ENCODE measurements around the gene DROSHA.
"Not testable (repeated sequence)": the region's sequence is repeated elsewhere in the genome, so short reads cannot be mapped to it uniquely, and the experiment has no call there.

The DROSHA gene

DNA sequence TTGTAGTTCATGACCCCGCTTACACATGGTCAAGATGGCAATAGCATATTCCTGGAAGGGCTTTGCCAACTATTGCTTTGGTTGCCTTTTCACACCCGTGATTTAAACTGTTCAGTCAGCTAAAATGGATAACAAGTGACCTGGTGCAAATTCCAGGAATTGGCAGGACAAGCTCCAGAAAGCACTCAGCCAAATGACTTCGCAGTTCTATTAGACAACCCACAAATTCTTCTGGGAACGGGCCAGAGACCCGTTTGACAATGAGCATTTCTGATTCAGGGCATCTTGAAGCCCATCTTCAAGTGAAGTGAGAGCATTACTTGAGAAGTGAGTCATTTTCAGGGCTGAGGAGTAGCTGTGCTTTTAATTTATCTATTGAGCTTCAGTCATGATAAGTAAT lies 165.0 kb downstream of the DROSHA start:
- DNase-seq, result no peak

DNA sequence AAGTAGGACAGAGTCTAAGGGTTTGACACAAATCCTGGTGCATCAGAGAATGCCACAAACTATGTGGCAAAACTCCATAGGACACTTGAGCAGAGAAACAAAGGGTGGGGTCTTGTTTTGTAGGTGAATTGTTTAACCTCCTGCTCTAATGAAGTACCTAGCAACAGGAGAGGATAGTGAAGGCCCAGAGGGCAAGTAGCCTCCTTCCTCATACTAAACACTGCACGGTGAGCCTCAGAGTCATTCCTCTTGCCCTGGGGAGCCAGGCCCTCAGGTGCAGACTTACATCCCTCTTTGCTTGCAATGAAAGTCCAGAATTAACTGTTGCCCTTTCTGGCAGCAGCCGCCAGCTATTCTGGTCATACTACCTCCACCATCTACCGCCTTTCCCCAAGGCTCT lies 166.1 kb downstream of the DROSHA start:
- DNase-seq, result no peak

DNA sequence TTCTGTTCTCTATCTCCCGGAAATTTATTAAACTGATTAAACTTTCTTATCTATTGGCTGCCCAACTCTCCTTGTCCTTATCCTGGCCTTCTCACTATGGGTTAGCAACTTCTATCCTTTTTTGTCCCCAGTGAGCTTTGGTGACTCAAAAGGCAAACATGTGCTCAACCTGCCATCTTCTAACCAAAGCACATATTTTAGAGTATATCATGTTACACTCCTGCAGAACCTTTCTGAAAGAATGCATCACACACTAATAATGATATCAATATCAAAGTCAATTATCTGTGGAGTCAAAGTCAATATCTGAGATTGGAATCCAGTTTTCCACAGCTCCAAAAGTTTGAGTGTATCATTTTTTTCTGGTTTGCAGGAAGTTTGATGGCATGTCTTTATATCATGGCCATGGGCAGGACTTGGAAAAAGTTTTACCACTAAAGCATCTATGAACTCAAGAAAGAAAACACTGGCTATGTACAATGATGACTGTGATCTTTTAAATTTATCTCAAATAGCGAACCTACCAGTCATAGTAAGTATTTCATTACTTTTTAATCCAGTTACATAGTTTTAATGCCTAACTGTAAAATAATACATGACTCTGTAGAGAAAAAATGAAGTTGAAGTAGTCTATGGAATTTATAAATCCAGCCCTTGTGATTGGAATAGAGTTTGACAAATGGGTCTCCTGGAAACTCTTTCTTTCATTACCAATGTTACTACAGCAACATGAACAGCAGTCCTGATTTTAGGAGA lies 166.8 kb downstream of the DROSHA start:
- no peak for DNase-seq

DNA sequence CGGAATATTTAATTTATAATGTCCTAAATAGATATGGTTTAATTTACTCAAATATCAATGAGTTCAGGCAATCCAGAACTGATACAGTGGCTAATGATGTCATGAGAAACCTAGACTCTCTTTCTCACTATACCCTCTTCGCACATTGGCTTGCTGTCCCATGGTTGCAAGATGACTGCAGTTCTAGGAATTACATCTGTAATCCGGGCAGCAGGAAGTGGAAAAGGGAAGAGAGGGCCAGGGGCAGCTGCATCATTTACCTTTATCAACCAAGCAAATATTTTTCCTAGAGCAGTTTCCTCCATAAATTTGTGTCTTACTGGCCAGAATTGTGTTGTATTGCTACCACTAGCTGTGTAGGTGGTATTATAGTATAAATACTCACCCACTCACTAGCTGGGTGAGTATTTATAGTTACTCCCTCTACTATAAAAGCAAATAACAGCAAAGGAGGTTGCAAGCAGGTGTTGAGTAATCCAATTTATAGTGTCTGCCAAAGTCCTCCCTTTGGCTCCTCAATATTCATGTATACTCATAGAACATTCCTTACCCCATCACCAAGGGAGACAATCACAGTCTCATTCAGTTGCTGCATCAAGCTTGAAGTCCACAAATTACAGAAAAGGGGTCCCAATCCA lies 168.8 kb downstream of the DROSHA start:
- DNase-seq, result no peak

DNA sequence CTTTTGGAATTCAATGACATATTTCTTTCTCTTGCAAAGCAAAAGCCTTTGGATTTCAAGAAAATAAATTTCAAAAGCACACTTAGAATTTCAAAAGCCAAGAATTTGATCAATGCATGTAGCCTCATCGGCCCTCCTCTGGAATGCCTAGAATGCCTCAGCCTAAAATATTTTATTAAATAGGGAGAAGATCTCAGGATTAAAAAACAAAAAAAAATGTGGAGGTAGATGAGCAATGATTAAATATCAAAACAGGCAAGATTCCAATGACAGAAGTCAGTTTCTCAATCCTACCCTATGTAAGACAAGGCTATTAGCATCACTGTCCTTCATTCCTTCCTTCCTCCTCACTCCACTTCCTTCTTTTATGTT lies 169.4 kb downstream of the DROSHA start:
- no peak for DNase-seq

DNA sequence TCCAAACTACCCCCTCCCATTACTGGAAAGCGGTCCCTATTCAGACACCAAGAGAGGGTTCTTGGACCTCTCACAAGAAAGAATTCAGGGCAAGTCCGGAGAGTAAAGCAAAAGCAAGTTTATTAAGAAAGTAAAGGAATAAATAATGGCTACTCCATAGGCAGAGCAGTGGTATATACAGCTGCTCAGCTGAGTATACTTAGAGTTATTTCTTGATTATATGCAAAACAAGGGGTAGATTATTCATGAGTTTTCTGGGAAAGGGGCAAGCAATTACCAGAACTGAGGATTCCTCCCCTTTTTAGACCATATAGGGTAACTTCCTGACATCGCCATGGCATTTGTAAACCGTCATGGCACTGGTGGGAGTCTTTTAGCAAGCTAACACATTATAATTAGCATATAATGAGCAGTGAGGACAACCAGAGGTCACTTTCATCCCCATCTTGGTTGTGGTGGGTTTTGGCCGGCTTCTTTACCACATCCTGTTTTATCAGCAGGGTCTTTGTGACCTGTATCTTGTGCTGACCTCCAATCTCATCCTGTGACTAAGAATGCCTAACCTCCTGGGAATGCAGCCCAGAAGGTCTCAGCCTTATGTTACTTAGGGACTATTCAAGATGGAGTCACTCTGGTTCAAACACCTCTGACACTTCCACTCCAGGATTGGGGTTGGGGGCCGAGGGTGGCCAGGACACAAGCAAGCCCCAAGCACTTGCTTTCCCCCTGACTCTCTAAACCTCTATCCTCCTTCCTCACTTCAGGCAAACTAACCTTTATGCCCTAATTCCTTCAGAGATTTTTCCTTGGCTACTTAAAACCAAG lies 170.0 kb downstream of the DROSHA start:
- DNase-seq, result not testable (repeated sequence)

DNA sequence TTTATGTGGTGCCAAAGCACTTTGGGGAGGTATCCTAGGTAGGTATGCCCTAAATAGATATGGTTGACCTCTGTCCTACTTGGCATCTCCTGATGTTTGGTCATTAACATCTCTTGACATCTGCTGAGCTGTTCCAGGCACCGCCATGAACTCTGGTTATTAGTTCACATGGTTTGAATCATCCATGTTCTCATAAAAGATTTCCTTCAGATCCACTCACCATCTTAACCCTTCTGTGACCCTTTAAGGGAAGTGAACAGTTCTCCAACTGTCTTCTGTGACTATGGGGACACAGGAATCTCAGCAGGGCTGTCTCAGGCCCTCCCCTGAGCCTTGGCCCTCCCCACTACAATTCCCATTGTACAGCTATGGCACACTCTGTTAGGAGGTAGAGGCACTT lies 170.7 kb downstream of the DROSHA start:
- DNase-seq, result no peak

DNA sequence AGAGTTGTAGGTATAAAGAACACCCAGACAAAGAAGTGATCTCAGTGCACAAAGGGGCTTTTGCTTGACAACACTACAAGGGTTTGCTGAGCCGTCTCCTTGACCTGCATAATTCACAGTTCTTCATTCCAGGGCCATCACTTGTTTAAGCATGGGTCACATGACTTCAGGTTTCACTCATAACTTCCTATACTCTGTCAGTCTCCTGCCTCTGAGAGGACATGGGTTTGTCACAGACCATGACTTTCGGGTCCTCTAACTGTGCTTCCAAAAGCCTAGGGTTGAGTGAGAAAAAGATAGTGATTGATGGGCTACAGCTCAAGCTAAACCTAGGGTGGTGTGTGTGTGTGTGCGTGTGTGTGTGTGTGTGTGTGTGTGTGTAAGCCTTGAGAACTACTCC lies 172.1 kb downstream of the DROSHA start:
- no peak for DNase-seq

DNA sequence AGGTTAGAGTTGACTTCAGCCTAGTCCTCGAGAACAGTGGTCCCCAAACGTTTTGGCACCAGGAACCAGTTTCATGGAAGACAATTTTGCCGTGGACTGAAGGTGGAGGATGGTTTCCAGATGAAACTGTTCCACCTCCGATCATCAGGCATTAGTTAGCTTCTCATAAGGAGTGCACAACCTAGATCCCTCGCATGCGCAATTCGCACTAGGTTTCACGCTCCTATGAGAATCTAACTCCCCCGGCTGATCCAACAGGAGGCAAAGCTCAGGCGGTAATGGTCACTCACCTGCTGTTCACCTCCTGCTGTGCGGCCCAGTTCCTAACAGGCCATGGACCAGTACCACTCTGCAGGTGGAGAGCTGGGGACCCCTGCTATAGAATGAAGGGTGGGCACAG lies 174.9 kb downstream of the DROSHA start:
- no peak for DNase-seq

DNA sequence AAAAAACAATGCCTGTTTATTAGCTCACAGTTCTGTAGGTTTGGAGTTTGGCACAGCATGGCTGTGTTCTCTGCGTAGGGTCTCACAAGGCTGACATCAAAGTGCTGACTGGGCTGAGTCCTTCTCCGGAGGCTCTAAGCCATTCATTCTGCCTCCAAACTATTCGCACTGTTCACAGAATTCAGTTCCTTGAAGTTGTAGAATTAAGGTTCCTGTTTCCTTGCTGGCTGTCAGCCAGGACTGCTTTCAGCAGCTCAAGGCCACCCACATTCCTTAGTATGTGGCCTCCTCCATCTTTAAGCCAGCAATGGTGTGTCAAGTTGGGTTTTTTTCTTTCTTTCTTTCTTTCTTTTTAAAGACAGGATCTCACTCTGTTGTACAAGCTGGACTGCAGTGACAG lies 176.6 kb downstream of the DROSHA start:
- DNase-seq, result no peak

Data from stimulated activated CD4-positive, alpha-beta T cell treated with anti-CD3 and anti-CD28 coated beads, Interleukin-4, amount 100 ng/mL, for 24 hours (primary cell).